C4-2B (cell line): ENCODE results near the gene SOWAHB.

Experiments
- ZFX ChIP-seq: fragments of 450-650 bp; IDR thresholded peaks from 2 replicates; pipeline ENCODE4 v1.6.1; 2017
- TF ChIP-seq, protein P1 (sequence below): fragments of 450-650 bp; conservative IDR thresholded peaks from 2 replicates; pipeline ENCODE4 v1.5.1; 2017; ENCODE audit warnings: mild to moderate bottlenecking

- TF ChIP-seq, protein P1, sequence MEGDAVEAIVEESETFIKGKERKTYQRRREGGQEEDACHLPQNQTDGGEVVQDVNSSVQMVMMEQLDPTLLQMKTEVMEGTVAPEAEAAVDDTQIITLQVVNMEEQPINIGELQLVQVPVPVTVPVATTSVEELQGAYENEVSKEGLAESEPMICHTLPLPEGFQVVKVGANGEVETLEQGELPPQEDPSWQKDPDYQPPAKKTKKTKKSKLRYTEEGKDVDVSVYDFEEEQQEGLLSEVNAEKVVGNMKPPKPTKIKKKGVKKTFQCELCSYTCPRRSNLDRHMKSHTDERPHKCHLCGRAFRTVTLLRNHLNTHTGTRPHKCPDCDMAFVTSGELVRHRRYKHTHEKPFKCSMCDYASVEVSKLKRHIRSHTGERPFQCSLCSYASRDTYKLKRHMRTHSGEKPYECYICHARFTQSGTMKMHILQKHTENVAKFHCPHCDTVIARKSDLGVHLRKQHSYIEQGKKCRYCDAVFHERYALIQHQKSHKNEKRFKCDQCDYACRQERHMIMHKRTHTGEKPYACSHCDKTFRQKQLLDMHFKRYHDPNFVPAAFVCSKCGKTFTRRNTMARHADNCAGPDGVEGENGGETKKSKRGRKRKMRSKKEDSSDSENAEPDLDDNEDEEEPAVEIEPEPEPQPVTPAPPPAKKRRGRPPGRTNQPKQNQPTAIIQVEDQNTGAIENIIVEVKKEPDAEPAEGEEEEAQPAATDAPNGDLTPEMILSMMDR, result no peak
- no peak for TF ChIP-seq ZFX
Measured at GRCh38 chr4:76894537-76895255, 3.2 kb downstream of the SOWAHB start.
